HCEC 1CT (cell line): ENCODE data around the gene HOXC11.

ENCODE experiments used
- DNase-seq: peaks from one replicate; pipeline ENCODE4 v3.0.0-alpha.2; 2017

The HOXC11 gene

DNA sequence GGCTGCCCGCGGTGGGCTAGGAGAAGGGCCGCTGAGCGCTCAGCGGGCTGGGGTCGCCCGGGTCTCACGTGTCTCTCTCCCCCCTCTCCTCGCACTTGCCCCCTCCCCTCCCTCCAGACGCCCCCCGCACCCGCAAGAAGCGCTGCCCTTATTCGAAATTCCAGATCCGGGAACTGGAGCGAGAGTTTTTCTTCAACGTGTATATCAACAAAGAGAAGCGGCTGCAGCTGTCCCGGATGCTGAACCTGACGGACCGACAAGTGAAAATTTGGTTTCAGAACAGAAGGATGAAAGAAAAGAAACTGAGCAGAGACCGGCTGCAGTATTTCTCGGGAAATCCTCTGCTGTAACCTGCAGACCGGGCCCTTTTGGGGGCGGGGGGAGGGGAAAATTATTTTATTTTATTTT, 2.1 kb downstream of the HOXC11 start:
- DNase-seq = no peak

- DNase-seq = no peak
These were observed 2.7 kb downstream of the HOXC11 start for GRCh38 chr12:53975479-53976152.

- no peak for DNase-seq
These were observed 3.4 kb downstream of the HOXC11 start for GRCh38 chr12:53976172-53976822.

- no peak for DNase-seq
These were observed 4.1 kb downstream of the HOXC11 start for GRCh38 chr12:53976823-53977595.

DNA sequence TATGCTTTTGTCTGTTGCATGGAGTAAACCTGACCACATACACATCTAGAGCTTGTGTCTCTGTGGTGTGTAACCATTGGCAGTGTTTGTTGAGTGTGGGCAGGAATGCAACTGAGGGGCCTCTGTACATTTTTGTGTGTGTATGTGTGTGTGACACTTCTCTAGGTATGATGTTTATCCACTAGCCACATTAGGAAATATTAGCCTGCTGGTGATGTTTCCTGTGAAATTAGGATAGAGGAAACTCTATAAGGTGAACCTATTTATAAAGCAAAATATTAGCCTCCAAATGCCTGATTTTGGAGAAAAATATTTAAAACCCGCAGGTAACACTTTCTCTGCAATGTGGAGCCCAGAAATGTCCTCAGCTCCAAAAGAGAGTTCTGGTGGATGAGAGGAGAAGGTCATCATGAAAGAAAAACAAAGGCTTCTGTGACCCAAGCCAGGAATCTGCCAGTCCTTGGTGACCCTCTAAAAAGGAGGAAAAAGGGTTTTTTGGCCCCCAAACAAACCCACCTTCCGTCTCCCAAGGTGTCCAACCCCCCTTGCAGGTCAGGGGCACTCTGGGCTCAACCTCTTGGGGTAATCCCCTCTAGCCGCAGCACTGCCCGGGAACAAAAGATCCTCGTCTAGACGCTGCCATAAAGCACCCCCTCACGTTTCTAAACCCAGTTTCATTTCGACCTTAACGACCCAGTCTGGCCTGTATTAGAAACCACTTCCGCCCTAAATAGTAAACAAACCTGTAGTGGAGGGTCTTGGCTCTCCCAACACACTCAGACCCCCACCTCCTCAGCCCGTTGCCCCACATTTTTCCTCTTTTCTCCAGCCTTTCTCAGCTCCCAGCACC, 4.9 kb downstream of the HOXC11 start:
- no peak for DNase-seq

DNA sequence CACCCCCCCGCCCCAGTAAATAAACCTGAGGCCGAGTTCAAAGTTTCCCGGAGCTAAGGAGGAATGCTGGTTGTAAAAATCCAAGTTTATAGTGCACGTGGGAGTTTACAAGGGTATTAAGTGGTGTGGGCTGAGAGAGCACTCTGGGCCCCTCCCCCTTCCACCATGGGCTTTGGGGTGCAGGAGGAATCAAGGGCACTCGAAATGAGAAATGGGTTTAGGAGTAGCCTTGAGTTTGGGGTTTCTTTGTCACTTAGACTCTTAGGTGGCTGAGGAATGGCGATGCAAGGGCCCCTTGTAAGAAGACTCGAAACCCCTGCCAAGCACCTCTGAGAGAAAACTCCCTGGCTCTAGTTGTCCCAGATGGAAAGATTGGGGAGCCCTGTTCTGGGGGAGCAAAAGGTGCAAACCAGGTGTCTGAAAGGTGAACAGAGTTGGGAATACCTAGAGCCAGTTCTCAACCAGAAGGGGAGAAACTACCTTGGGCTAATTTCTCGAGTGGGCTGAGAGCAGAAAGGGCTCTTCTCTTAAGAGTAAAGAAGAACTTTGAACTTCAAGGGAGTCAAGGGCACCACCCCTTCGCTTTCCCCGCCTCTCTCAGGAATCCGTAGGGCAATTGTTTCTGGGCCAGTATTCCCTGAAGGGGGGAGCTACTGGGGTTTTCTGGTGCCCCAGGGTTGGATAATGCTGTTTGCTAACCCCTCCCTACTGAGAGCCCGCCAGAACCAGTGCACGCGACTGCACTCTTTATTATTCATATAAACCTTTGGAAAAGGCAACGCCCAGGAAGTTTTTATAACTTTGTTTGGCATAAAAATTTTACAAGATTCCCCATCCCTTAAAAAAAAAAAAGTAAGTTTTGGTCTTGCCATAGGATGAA, 5.8 kb downstream of the HOXC11 start:
- no peak for DNase-seq

- no peak for DNase-seq
These were observed 7.3 kb downstream of the HOXC11 start for GRCh38 chr12:53980104-53980801.

DNA sequence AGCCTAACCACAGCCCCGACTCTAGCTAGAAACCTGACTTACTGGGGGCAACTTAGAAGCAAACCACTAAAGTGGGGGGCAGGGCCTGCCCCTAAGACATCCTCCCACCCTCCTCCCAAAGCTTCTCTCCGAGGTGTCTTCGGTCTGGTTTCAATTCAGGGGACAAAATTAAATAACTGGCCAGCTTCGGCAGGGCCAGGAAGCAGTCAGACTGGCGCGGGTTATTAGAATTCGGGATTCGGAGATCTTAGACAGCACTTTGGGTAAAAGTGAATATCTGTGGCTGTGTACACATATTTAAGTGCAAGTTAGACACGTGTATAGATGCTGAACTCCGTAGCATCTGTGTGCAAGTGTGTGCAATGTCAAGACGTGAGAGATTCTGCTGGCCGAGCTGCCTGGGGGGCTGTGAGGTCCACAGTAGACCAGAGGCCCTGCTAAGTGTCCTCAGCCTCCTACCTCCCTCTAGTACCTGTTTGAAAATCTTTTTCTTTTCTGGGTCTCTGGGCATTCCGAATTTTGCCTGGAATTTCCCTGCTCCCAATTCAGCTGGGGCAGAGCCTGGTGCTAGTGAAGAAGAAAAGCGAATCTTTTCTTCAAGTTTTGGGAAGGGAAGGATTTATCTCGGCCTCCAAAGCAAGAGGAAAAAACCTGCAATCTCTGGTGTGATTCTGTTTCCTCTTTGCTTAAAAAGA, 8.0 kb downstream of the HOXC11 start:
- DNase-seq = no peak

DNA sequence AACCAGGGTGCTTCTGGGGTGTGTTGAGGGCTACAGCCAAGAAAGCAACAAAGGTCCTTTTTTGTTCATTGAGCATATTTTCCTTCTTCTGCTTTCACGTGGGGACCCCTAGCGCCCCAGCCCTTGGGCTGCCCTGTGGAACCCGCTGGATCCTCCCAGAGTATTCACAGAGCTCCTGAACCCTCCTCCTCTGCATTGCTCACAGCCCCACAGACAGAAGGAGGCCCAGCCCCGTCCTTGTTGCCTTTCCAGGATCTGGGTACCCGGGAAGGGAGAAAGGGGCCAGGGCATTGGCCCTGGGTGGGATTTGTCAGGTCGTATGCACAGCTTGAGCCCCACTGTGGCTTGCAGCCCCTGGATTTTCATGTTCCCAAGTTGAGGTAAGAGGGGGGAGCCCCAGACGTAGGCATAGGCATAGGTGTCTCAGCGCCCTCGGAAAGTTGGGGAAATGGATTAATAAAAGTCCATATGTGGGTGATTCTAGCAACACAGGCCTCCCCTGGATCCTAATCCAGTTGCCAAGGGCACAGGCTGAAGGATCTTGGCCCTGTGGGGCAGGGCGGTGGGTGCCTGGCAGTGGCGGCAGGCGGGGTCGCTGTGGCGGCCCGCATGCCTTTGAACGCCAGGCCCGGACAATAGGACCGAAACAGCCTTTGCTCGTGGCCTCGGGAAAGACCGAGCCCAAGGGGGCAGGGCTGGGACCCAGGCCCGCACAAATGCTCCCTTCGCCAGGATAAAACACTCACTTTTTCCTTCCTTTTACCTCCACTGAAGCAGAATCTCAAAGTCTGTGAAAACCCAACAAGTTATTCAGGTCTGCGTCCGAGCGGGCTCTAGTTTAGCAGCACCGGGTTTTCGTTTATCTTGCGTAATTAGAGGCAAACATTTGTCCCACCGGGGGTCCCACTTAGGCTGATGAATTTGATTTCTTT, 9.0 kb downstream of the HOXC11 start:
- no peak for DNase-seq

- DNase-seq = no peak
These were observed 10.0 kb downstream of the HOXC11 start for GRCh38 chr12:53982648-53983567.

- DNase-seq = no peak
These were observed 10.6 kb downstream of the HOXC11 start for GRCh38 chr12:53983568-53983949.

DNA sequence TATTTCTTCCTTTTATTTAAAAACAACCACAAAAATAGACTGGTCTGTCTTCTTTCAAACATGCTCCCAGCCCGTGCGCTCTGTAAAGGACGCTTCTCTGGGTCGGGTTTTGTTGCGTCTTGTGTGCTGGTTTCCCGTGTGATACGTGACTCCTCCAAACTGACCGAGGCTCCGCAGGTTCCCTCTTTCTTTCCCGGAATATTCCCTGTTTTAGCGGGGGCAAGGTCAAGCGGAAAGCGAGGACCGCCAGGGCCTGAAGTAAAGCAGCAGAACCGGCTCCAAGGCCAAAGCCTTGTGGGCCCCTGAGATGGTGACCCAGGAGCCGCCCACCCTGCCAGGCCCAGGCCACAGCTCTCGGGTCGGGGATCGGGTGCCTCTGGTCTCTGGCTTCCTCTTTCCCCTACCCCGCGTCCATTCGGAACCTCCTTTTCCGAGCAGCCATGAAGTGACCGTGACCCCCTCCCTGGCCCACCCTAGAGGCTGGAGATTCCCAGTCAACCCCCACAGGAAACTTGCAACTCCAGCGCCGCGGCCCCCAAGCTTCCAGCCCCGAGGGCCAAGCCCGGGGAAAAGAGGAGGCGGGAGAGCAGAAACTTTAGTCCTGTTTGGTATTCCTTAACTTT, 11.1 kb downstream of the HOXC11 start:
- no peak for DNase-seq

DNA sequence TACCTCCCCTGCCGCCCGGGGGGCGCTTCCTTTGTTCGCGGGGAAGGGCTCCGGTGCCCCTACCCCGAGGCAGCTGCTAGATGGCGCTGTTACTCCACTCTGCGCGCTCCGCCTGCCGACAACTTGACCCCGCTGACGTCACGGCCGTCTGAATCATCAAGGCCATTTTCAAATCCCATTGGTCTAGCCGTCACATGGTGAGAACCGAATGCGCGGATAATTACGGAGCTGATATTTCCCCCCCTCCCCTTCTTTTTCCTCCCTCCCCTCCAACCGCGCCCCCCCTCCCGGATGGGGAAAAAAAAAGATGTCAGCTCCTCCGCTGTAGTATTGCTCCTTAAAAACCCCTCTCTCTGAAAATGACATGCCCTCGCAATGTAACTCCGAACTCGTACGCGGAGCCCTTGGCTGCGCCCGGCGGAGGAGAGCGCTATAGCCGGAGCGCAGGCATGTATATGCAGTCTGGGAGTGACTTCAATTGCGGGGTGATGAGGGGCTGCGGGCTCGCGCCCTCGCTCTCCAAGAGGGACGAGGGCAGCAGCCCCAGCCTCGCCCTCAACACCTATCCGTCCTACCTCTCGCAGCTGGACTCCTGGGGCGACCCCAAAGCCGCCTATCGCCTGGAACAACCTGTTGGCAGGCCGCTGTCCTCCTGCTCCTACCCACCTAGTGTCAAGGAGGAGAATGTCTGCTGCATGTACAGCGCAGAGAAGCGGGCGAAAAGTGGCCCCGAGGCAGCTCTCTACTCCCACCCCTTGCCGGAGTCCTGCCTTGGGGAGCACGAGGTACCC, 12.2 kb downstream of the HOXC11 start, which contains the start of gene HOXC10:
Gene HOXC10, plus strand, starts transcription at position 246 of the 791 bp plus-strand sequence. Its CDS starts 114 bp downstream, at position 360.
- DNase-seq = peak; percentile 88

- DNase-seq = no peak
These were observed 12.7 kb downstream of the HOXC11 start for GRCh38 chr12:53985692-53985993.

DNA sequence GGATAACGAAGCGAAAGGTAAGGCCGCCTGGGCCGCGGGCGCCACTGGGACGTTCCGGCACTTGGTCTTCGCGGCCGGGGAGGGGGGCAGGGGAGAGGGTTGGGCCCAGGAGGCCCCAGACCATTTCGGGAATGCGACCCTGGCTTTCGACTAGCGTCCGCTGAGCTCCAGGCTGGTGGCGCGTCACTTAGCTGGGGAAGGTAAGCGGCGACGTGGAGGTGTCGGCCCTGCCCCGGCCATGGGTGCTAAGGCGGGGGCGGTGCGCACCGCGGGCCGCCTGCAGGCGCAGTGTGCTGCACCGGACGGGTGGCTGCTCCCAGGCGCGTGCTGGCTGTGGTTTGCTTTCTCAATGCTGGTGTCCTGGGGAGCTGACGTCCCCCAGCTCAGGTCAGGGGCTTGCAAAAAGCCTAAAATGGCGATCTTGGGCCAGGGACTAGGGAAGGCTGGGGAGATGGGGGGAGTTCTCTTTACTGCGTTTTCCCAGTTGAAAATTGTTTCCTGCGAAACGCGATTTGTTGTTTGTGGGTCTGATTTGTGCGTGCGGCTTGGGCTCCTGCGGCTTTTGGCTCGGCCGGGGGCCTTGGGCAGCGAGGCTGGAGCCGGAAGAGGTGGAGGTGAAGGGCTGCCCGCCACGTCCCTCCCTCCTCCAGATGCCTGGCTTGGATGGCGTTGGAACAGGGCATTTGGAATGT, 13.2 kb downstream of the HOXC11 start:
- no peak for DNase-seq

DNA sequence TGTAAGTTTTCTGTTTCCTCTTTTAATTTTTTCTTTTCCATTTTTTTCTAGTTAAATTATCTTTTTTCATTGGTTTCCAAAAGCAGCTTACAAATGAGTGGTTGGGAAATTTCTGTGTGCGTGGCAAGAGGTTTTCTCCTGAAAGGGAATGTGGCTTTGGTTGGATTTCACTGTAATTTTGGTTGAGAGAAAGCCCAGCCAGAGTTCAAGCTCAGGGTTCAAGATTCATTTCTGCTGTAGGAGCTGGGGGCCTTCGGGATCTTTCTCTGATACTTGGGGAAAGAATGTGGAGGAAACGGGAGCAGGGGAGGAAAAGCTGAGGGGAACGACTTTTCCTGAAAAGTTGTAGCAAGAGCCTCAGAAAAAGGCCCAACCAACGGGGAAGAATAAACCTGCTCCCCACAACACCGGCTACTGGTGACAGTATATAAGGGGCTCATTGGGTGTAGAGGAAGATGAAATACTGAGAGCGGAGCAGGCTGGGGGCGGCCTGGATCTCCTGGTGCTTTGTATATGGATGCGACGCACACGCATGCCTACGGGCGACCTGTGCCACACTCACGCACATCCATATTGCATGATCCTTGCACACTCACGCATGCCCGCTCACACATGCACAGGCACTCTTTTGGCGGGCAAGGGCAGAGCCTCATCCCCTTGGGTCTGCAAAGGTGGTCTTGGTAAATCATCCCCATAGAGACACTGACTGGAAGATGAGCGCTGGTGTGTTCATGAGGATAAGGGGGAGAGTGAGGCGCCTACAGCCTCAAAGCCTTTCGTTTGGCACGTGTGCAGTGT, 14.0 kb downstream of the HOXC11 start:
- DNase-seq = no peak
